ENCODE measurements around the gene LRRC4C. TPM values are rescaled to one million over a fixed set of nuclear protein-coding genes. Genes with fewer than 3 reads are reported as not detected.

Gene LRRC4C
- total RNA-seq, 1 experiment from 2014 or later, result 0.13 TPM

DNA sequence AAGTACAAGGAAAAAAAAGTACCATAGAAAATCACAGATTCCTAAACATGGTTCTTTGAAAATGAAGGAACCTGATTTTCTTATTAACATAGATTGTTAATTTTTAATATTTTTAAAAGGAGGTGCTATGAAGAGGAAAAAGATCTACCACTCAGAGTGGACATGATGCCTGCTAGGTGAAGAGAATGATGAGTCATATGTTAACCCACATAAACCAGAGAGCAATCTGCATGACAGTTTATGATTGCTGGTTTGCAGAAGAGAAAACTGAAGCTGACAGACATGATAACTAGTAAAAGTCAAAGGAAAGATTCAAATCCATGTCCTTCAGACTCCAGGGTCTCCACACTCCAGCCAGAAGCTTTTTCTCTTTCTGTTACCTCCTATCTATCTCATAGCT is 1231.7 kb downstream of the LRRC4C start:
- no peaks in the 10 kb centered on the region for H3K27me3 ChIP-seq (ENCODE audit: insufficient read depth, low read length)
- no peaks in the 10 kb centered on the region for H4K20me1 ChIP-seq (ENCODE audit: control insufficient read depth, insufficient read depth, insufficient read length)
- H2AK5ac ChIP-seq (ENCODE audit: insufficient read length, low read length), result no peak overlapping the region
- no peak overlapping the region for H2BK20ac ChIP-seq (ENCODE audit: low read depth, low read length, poor library complexity, severe bottlenecking)
- no peak overlapping the region for H3K23ac ChIP-seq (ENCODE audit: insufficient read length, low read depth, low read length)
- H2BK15ac ChIP-seq (ENCODE audit: low read depth, low read length), result no peak overlapping the region
- H4K91ac ChIP-seq (ENCODE audit: insufficient read length, low read depth, low read length), result no peak overlapping the region
- no peak overlapping the region for H2BK12ac ChIP-seq (ENCODE audit: insufficient read length, low read depth, low read length)
- H2BK120ac ChIP-seq (ENCODE audit: low read depth, low read length, poor library complexity, severe bottlenecking), result no peak overlapping the region
- H3K14ac ChIP-seq (ENCODE audit: insufficient read depth, low read length), result no peak overlapping the region; the same call in 1 of the 2 replicates
- H4K5ac ChIP-seq (ENCODE audit: insufficient read length, low read depth, low read length), result no peak overlapping the region
- H3K4me3 Mint-ChIP-seq, result no peak overlapping the region
- H3K36me3 Mint-ChIP-seq (ENCODE audit: insufficient read depth in 1 of 3, low read depth in 3 of 3), result no peaks in the 10 kb centered on the region
- peaks cover 12% of the 10 kb centered on the region; the same call in 1 of the 2 replicates for H3K4me1 ChIP-seq (ENCODE audit: insufficient read depth, low read length)
- H3K27me3 Mint-ChIP-seq (ENCODE audit: low read depth), result peaks cover 5% of the 10 kb centered on the region; the same call in 1 of the 2 replicates
- H4K8ac ChIP-seq (replicated peaks; ENCODE audit: insufficient read length, low read depth, low read length), result no peak overlapping the region
- H3K23me2 ChIP-seq (ENCODE audit: insufficient read length, low read depth, low read length, poor library complexity, severe bottlenecking), result no peaks in the 10 kb centered on the region
- no peak overlapping the region for H3K27ac ChIP-seq (ENCODE audit: insufficient read length, low read depth, low read length)
- no peak overlapping the region for H3K4ac ChIP-seq (ENCODE audit: low read depth, low read length)
- no peak for DNase-seq
- H3K18ac ChIP-seq (ENCODE audit: insufficient read length, low read depth, low read length), result no peak overlapping the region
- no peak overlapping the region for H3T11ph ChIP-seq (ENCODE audit: low read length)
- H3K27ac Mint-ChIP-seq, result no peak overlapping the region
- H3K79me1 ChIP-seq (ENCODE audit: insufficient read depth, low read depth, low read length, poor library complexity, severe bottlenecking), result no peaks in the 10 kb centered on the region
- no peaks in the 10 kb centered on the region for H3K9me3 ChIP-seq (ENCODE audit: control insufficient read depth, low read depth, low read length)
- no peaks in the 10 kb centered on the region for H3K9me3 Mint-ChIP-seq
- no peak overlapping the region for H3K9ac ChIP-seq (ENCODE audit: extremely low read depth, insufficient read length, low read length)
- H2AFZ ChIP-seq (ENCODE audit: low read length), result no peak overlapping the region
- TF ChIP-seq, protein P1, sequence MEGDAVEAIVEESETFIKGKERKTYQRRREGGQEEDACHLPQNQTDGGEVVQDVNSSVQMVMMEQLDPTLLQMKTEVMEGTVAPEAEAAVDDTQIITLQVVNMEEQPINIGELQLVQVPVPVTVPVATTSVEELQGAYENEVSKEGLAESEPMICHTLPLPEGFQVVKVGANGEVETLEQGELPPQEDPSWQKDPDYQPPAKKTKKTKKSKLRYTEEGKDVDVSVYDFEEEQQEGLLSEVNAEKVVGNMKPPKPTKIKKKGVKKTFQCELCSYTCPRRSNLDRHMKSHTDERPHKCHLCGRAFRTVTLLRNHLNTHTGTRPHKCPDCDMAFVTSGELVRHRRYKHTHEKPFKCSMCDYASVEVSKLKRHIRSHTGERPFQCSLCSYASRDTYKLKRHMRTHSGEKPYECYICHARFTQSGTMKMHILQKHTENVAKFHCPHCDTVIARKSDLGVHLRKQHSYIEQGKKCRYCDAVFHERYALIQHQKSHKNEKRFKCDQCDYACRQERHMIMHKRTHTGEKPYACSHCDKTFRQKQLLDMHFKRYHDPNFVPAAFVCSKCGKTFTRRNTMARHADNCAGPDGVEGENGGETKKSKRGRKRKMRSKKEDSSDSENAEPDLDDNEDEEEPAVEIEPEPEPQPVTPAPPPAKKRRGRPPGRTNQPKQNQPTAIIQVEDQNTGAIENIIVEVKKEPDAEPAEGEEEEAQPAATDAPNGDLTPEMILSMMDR (conservative IDR thresholded peaks at IDR 0.05), result no peak
- no peak overlapping the region for H2BK5ac ChIP-seq (ENCODE audit: insufficient read length, low read length)
- H3K4me1 Mint-ChIP-seq, result peaks cover 21 to 25% of the 10 kb centered on the region in 2 experiments
- no peak overlapping the region for H3K4me2 ChIP-seq (ENCODE audit: insufficient read depth, insufficient read length, low read length)
- H3K79me2 ChIP-seq (ENCODE audit: insufficient read depth, low read length), result no peaks in the 10 kb centered on the region
- H3K56ac ChIP-seq (ENCODE audit: insufficient read length, low read depth, low read length), result no peak overlapping the region

Measured in H9 (cell line).